ENCODE results near the gene MEGF8. TPM values are rescaled to one million over a fixed set of nuclear protein-coding genes. Genes with fewer than 3 reads are reported as not detected.

MEGF8 gene
- total and polyA plus RNA-seq, 2 of the 13 experiments (the other 11 are each of a cell fraction or from before 2014, with no cell fraction given) = 4.0 to 8.8 TPM

DNA sequence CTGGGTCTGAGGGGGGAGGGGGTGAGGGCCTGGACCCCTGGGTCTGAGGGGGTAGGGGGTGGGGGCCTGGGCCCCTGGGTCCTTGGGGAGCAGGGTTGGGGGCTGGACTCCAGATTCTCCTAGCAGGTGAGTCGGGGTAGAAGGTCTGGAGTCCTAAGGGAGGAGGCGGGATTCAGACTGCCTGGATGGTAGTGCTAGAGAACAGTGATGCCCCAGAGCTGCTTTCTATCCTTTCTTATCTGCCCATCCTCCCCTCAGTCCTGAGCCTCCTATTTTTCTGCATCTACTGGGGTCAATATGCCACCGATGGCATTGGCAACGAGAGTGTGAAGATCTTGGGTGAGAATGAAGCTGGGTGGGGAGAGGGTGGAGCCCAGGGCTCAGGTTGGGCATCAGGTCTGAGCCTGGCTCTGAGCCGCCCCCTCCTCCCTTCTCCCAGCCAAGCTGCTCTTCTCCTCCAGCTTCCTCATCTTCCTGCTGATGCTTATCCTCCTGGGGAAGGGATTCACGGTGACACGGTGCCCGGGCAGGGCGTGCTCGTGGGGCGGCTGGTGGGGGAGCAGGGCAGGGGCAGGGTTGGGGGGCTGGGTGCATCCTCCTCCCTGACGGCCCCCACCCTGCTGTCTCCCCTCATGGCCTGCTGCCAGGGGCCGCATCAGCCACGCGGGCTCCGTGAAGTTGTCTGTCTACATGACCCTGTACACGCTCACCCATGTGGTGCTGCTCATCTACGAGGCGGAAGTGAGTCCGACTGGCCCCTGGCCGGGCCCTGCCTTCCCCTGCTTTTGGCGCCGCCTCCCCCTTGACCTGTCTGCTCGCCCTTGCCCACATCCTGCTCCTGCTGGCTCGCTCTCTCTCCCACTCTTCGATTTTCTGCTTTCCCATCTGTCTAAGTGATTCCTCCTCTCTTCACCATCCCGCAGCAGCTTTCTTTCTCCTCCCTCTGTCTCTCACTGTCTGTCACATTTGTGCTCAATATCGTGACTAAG, 8.9 kb upstream of the MEGF8 start (continued):
- TF ChIP-seq, protein P1, sequence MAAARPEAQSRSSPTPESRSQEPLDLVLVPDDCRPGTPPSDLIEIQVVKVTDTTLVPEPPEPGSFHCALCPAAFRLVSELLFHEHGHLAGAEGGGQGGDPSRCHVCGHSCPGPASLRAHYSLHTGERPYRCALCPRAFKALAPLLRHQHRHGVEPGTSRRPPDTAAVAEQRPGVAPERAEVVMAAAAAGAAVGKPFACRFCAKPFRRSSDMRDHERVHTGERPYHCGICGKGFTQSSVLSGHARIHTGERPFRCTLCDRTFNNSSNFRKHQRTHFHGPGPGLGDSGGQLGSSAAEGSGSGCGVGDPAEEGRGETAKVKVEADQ (CRISPR knock-in tag; IDR thresholded peaks at IDR 0.05; ENCODE audit: borderline replicate concordance) = no peak
- TF ChIP-seq, protein P2, sequence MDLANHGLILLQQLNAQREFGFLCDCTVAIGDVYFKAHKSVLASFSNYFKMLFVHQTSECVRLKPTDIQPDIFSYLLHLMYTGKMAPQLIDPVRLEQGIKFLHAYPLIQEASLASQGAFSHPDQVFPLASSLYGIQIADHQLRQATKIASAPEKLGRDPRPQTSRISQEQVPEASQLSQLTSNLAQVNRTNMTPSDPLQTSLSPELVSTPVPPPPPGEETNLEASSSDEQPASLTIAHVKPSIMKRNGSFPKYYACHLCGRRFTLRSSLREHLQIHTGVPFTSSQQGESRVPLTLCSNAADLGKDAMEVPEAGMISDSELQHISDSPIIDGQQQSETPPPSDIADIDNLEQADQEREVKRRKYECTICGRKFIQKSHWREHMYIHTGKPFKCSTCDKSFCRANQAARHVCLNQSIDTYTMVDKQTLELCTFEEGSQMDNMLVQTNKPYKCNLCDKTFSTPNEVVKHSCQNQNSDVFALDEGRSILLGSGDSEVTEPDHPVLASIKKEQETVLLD (CRISPR knock-in tag; IDR thresholded peaks at IDR 0.05; ENCODE audit: low read depth) = no peak
- TF ChIP-seq, protein P3, sequence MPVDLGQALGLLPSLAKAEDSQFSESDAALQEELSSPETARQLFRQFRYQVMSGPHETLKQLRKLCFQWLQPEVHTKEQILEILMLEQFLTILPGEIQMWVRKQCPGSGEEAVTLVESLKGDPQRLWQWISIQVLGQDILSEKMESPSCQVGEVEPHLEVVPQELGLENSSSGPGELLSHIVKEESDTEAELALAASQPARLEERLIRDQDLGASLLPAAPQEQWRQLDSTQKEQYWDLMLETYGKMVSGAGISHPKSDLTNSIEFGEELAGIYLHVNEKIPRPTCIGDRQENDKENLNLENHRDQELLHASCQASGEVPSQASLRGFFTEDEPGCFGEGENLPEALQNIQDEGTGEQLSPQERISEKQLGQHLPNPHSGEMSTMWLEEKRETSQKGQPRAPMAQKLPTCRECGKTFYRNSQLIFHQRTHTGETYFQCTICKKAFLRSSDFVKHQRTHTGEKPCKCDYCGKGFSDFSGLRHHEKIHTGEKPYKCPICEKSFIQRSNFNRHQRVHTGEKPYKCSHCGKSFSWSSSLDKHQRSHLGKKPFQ (CRISPR knock-in tag; IDR thresholded peaks at IDR 0.05; ENCODE audit: insufficient replicate concordance) = no peak
- TF ChIP-seq, protein P4, sequence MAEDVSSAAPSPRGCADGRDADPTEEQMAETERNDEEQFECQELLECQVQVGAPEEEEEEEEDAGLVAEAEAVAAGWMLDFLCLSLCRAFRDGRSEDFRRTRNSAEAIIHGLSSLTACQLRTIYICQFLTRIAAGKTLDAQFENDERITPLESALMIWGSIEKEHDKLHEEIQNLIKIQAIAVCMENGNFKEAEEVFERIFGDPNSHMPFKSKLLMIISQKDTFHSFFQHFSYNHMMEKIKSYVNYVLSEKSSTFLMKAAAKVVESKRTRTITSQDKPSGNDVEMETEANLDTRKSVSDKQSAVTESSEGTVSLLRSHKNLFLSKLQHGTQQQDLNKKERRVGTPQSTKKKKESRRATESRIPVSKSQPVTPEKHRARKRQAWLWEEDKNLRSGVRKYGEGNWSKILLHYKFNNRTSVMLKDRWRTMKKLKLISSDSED (CRISPR knock-in tag; IDR thresholded peaks at IDR 0.05) = no peak
- no peak for TF ChIP-seq ISX (CRISPR knock-in tag; conservative IDR thresholded peaks at IDR 0.05)
- TF ChIP-seq ZNF746 (CRISPR knock-in tag; IDR thresholded peaks at IDR 0.05) = no peak
- peak; percentile 59; the same call in 1 of the 2 replicates for TF ChIP-seq ZFY (CRISPR knock-in tag; IDR thresholded peaks at IDR 0.05)
- TF ChIP-seq, protein P5, sequence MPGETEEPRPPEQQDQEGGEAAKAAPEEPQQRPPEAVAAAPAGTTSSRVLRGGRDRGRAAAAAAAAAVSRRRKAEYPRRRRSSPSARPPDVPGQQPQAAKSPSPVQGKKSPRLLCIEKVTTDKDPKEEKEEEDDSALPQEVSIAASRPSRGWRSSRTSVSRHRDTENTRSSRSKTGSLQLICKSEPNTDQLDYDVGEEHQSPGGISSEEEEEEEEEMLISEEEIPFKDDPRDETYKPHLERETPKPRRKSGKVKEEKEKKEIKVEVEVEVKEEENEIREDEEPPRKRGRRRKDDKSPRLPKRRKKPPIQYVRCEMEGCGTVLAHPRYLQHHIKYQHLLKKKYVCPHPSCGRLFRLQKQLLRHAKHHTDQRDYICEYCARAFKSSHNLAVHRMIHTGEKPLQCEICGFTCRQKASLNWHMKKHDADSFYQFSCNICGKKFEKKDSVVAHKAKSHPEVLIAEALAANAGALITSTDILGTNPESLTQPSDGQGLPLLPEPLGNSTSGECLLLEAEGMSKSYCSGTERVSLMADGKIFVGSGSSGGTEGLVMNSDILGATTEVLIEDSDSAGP (CRISPR knock-in tag; IDR thresholded peaks at IDR 0.05; ENCODE audit: borderline replicate concordance) = no peak; the same call in 1 of the 2 replicates
- no peak for TF ChIP-seq FOXM1 (CRISPR knock-in tag; IDR thresholded peaks at IDR 0.05)
- TF ChIP-seq ZBTB7B (CRISPR knock-in tag; IDR thresholded peaks at IDR 0.05) = 0 out of 2 replicates have a peak, but pooled peaks have one; percentile 34
- TF ChIP-seq CBFB (CRISPR knock-in tag; IDR thresholded peaks at IDR 0.05) = no peak
- TF ChIP-seq, protein P6, sequence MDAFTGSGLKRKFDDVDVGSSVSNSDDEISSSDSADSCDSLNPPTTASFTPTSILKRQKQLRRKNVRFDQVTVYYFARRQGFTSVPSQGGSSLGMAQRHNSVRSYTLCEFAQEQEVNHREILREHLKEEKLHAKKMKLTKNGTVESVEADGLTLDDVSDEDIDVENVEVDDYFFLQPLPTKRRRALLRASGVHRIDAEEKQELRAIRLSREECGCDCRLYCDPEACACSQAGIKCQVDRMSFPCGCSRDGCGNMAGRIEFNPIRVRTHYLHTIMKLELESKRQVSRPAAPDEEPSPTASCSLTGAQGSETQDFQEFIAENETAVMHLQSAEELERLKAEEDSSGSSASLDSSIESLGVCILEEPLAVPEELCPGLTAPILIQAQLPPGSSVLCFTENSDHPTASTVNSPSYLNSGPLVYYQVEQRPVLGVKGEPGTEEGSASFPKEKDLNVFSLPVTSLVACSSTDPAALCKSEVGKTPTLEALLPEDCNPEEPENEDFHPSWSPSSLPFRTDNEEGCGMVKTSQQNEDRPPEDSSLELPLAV (CRISPR knock-in tag; conservative IDR thresholded peaks at IDR 0.05; ENCODE audit: low read depth) = no peak
- TF ChIP-seq ZNF234 (CRISPR knock-in tag; conservative IDR thresholded peaks at IDR 0.05) = no peak
- no peak for TF ChIP-seq ZFYVE20 (CRISPR knock-in tag; IDR thresholded peaks at IDR 0.05; ENCODE audit: borderline replicate concordance, low read depth)
- no peak for TF ChIP-seq RELA (CRISPR knock-in tag; IDR thresholded peaks at IDR 0.05)
- TF ChIP-seq, protein P7, sequence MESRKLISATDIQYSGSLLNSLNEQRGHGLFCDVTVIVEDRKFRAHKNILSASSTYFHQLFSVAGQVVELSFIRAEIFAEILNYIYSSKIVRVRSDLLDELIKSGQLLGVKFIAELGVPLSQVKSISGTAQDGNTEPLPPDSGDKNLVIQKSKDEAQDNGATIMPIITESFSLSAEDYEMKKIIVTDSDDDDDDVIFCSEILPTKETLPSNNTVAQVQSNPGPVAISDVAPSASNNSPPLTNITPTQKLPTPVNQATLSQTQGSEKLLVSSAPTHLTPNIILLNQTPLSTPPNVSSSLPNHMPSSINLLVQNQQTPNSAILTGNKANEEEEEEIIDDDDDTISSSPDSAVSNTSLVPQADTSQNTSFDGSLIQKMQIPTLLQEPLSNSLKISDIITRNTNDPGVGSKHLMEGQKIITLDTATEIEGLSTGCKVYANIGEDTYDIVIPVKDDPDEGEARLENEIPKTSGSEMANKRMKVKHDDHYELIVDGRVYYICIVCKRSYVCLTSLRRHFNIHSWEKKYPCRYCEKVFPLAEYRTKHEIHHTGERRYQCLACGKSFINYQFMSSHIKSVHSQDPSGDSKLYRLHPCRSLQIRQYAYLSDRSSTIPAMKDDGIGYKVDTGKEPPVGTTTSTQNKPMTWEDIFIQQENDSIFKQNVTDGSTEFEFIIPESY (CRISPR knock-in tag; IDR thresholded peaks at IDR 0.05) = no peak
